GM21825 (cell line): ENCODE results near the gene KIF16B.

Source experiments
- ATAC-seq: cut with Tn5 transposase; IDR thresholded peaks from one replicate; pipeline ENCODE4 v1.9.1; 2021; ENCODE audit warnings: mild to moderate bottlenecking, moderate library complexity; ENCODE audit not compliant: unreplicated experiment

The KIF16B gene

DNA sequence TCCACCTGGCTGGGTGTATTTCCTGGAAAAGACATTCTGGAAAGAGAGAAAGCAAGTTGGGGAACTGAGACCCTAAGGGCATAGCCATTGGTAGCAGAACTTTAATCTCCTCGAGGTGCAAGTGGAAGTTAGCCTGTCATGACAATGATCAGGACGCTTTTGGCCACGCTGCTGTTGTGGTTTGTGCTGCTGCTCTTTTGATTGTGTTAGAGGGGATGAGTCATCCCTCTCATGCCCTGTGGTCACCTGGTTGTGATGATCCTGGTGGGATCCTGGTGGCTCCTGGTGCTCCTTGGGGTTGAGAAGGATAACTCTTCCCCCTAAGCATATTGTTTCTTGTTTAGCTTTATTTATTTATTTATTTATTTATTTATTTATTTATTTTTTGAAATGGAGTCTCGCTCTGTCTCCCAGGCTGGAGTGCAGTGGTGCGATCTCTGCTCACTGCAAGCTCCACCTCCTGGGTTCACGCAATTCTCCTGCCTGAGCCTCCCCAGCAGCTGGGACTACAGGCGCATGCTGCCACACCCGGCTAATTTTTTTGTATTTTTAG lies 350.3 kb downstream of the KIF16B start:
- no peak for ATAC-seq
